Activated gamma-delta T cell treated with Interleukin-2 at 50 U/mL for 16 hours (primary cell): ENCODE measurements around the gene JMJD7.

Experiments used
- DNase-seq: peaks from one replicate; pipeline ENCODE4 v3.0.0-alpha.2; 2020

JMJD7 gene

GRCh38 chr15:41847981-41848380, 20.1 kb downstream of the JMJD7 start:
- DNase-seq = no peak

- no peak for DNase-seq
Measured at GRCh38 chr15:41848631-41849030, 20.7 kb downstream of the JMJD7 start.

- no peak for DNase-seq
Measured at GRCh38 chr15:41849204-41849603, 21.3 kb downstream of the JMJD7 start.

- no peak for DNase-seq
Measured at GRCh38 chr15:41849861-41850260, 22.0 kb downstream of the JMJD7 start.

- no peak for DNase-seq
Measured at GRCh38 chr15:41850482-41851166, 22.7 kb downstream of the JMJD7 start.

- DNase-seq = no peak
Measured at GRCh38 chr15:41851167-41851523, 23.3 kb downstream of the JMJD7 start.

- no peak for DNase-seq
Measured at GRCh38 chr15:41851755-41852370, 24.0 kb downstream of the JMJD7 start.

- DNase-seq = no peak
Measured at GRCh38 chr15:41852736-41853590, 25.1 kb downstream of the JMJD7 start.

GRCh38 chr15:41853831-41854230, 25.9 kb downstream of the JMJD7 start:
- no peak for DNase-seq

GRCh38 chr15:41854443-41854842, 26.6 kb downstream of the JMJD7 start:
- DNase-seq = no peak

- no peak for DNase-seq
Measured at GRCh38 chr15:41855261-41855961, 27.5 kb downstream of the JMJD7 start.

GRCh38 chr15:41856262-41856661, 28.4 kb downstream of the JMJD7 start:
- DNase-seq = no peak

GRCh38 chr15:41856716-41857115, 28.8 kb downstream of the JMJD7 start:
- no peak for DNase-seq

- DNase-seq = no peak
Measured at GRCh38 chr15:41857316-41857715, 29.4 kb downstream of the JMJD7 start.

GRCh38 chr15:41858756-41859155, 30.9 kb downstream of the JMJD7 start:
- DNase-seq = no peak

GRCh38 chr15:41860049-41860828, 32.3 kb downstream of the JMJD7 start:
- no peak for DNase-seq

- no peak for DNase-seq
Measured at GRCh38 chr15:41861736-41862356, 34.0 kb downstream of the JMJD7 start.

- no peak for DNase-seq
Measured at GRCh38 chr15:41862515-41863116, 34.7 kb downstream of the JMJD7 start.

GRCh38 chr15:41865490-41866055, 37.7 kb downstream of the JMJD7 start:
- no peak for DNase-seq

GRCh38 chr15:41866263-41866703, 38.4 kb downstream of the JMJD7 start:
- no peak for DNase-seq
